MM.1S (cell line): ENCODE data around the gene SLC2A4RG.
A peak's percentile ranks its signal among the peaks of the same experiment; 100 is the strongest.

Source experiments
- DNase-seq: peaks from one replicate; pipeline ENCODE4 v3.0.0-alpha.2; 2015
- H2AFZ ChIP-seq: fragments of 300-600 bp; sonication (generic); 2 replicates; pipeline ENCODE4 v1.6.0; 2016; ENCODE audit warnings: antibody characterized with exemption, low read length
- H3F3A ChIP-seq: fragments of 300-600 bp; sonication (generic); 2 replicates; pipeline ENCODE4 v1.6.1; 2016; ENCODE audit warnings: mild to moderate bottlenecking, antibody characterized with exemption, low read length, moderate library complexity, mixed read lengths; ENCODE audit not compliant: insufficient read depth
- H3K27ac ChIP-seq: fragments of 300-600 bp; sonication (generic); 2 replicates; pipeline ENCODE4 v1.5.1; 2016; ENCODE audit warnings: mild to moderate bottlenecking, low read length
- H3K27me3 ChIP-seq: fragments of 300-600 bp; sonication (generic); replicated peaks from 2 replicates; pipeline ENCODE4 v1.6.0; 2016; ENCODE audit warnings: low read length; ENCODE audit not compliant: insufficient read depth
- H3K36me3 ChIP-seq: fragments of 300-600 bp; sonication (generic); replicated peaks from 2 replicates; pipeline ENCODE4 v1.6.1; 2016; ENCODE audit warnings: mild to moderate bottlenecking, low read length, mixed read lengths; ENCODE audit not compliant: insufficient read depth
- H3K4me1 ChIP-seq: fragments of 300-600 bp; sonication (generic); 2 replicates; pipeline ENCODE4 v1.6.1; 2016; ENCODE audit warnings: low read length, mixed read lengths
- H3K4me2 ChIP-seq: fragments of 300-600 bp; sonication (generic); 2 replicates; pipeline ENCODE4 v1.6.0; 2016; ENCODE audit warnings: low read depth, low read length
- H3K4me3 ChIP-seq: fragments of 300-600 bp; sonication (generic); 2 replicates; pipeline ENCODE4 v1.5.1; 2016; ENCODE audit warnings: low read length, mixed read lengths
- H3K79me2 ChIP-seq: fragments of 300-600 bp; sonication (generic); 2 replicates; pipeline ENCODE4 v1.6.1; 2016; ENCODE audit warnings: mixed run types, low read length, mixed read lengths
- H3K9ac ChIP-seq: fragments of 300-600 bp; sonication (generic); 2 replicates; pipeline ENCODE4 v1.6.1; 2016; ENCODE audit warnings: low read length, mixed read lengths
- H3K9me2 ChIP-seq: fragments of 300-600 bp; sonication (generic); replicated peaks from 2 replicates; pipeline ENCODE4 v1.6.1; 2016; ENCODE audit warnings: mild to moderate bottlenecking, low read length, mixed read lengths; ENCODE audit not compliant: insufficient read depth
- H3K9me3 ChIP-seq: fragments of 300-600 bp; sonication (generic); replicated peaks from 2 replicates; pipeline ENCODE4 v1.6.1; 2016; ENCODE audit warnings: mild to moderate bottlenecking, low read length, mixed read lengths; ENCODE audit not compliant: insufficient read depth
- H4K20me1 ChIP-seq: fragments of 300-600 bp; sonication (generic); 2 replicates; pipeline ENCODE4 v1.6.1; 2016; ENCODE audit warnings: mild to moderate bottlenecking, low read length, moderate library complexity, mixed read lengths; ENCODE audit not compliant: insufficient read depth
- EZH2 ChIP-seq: fragments of 300-600 bp; sonication (generic); optimal IDR thresholded peaks from 2 replicates; pipeline ENCODE3; 2017; ENCODE audit warnings: low read depth, mild to moderate bottlenecking, antibody characterized with exemption, low read length, mixed read lengths
- EZH2phosphoT487 ChIP-seq: fragments of 300-600 bp; sonication (generic); IDR thresholded peaks from 2 replicates; pipeline ENCODE4 v1.6.1; 2018; ENCODE audit warnings: antibody characterized with exemption, low read length
- TF ChIP-seq, protein P1 (sequence below): fragments of 300-600 bp; sonication (generic); IDR thresholded peaks from 2 replicates; pipeline ENCODE4 v1.5.1; 2016; ENCODE audit warnings: antibody characterized with exemption, low read length, mixed read lengths

SLC2A4RG gene

DNA sequence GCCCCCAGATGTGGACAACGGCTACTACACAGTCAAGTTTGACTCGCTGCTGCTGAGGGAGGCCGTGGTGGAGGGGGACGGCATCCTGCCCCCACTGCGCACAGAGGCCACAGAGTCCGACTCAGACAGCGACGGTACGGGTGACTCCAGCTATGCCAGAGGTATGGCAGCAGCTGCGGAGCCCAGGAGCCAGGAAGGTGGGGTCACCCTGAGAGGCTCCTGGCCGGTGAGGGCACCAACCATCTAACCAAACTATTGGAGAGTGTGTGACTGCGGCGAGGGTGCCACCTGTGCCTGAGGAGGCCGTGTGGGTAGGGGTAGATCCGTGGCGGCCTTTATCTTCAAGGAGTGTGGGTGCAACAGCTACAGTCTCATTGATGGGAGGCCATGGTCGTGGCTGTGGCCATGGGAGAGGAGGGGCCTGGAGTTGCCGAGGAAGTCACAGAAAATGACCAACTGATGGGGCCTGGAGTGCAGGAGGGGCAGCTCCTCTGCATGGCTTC is 5.9 kb upstream of the SLC2A4RG start:
- H3K79me2 ChIP-seq = peaks cover 66% of the 10 kb centered on the region
- H3K9me2 ChIP-seq = no peaks in the 10 kb centered on the region
- no peak overlapping the region for H3K27ac ChIP-seq
- no peak overlapping the region for H3K9ac ChIP-seq
- no peaks in the 10 kb centered on the region for H3K27me3 ChIP-seq
- no peak for DNase-seq
- no peaks in the 10 kb centered on the region for H3K36me3 ChIP-seq
- TF ChIP-seq, protein P1, sequence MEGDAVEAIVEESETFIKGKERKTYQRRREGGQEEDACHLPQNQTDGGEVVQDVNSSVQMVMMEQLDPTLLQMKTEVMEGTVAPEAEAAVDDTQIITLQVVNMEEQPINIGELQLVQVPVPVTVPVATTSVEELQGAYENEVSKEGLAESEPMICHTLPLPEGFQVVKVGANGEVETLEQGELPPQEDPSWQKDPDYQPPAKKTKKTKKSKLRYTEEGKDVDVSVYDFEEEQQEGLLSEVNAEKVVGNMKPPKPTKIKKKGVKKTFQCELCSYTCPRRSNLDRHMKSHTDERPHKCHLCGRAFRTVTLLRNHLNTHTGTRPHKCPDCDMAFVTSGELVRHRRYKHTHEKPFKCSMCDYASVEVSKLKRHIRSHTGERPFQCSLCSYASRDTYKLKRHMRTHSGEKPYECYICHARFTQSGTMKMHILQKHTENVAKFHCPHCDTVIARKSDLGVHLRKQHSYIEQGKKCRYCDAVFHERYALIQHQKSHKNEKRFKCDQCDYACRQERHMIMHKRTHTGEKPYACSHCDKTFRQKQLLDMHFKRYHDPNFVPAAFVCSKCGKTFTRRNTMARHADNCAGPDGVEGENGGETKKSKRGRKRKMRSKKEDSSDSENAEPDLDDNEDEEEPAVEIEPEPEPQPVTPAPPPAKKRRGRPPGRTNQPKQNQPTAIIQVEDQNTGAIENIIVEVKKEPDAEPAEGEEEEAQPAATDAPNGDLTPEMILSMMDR = no peak
- TF ChIP-seq EZH2phosphoT487 = no peak
- no peak for TF ChIP-seq EZH2
- no peak overlapping the region for H3K4me3 ChIP-seq
- H3K4me2 ChIP-seq = no peak overlapping the region
- peaks cover 50% of the 10 kb centered on the region for H3K4me1 ChIP-seq
- no peaks in the 10 kb centered on the region for H3K9me3 ChIP-seq
- H4K20me1 ChIP-seq = no peaks in the 10 kb centered on the region
- H2AFZ ChIP-seq = no peak overlapping the region
- peaks cover 49% of the 10 kb centered on the region for H3F3A ChIP-seq

DNA sequence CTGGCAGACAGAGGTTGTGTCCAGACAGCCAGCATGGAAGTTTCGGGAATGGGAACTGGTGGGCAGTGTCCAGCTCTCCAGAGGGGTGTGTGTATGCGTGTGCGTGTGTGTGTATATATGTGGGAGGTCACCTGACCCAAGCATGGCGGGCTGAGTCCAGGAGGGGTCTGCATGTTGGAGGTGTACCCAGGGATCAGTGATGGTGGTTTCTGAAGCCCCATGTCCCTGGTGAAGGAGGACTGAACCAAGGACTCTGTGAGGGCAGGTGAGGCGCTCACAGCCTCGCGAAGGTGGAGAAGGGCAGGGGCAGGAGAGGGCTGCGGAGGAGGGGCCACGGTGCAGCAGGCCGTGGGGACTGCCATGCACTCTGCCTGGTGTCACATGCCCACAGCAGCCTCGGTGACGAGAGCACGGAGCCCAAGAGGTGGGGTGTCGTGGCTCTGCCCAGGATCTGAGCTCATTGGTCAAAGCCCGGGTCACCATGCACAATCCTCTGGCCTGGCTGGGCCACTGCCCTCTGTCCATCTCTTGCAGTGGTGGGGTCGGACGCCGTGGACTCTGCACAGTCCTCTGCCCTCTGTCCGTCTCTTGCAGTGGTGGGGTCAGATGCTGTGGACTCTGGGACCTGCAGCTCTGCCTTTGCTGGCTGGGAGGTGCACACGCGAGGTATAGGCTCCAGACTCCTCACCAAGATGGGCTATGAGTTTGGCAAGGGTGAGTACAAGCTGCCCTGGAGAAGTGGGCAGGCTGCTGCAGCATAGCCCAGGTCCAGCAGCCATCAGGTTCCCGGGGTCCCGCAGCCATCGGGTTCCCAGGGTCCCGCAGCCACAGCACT is 5.2 kb upstream of the SLC2A4RG start:
- no peaks in the 10 kb centered on the region for H3K27me3 ChIP-seq
- H3K4me1 ChIP-seq = peaks cover 43% of the 10 kb centered on the region
- no peak for DNase-seq
- no peak overlapping the region for H2AFZ ChIP-seq
- H3F3A ChIP-seq = peaks cover 44% of the 10 kb centered on the region
- peaks cover 72% of the 10 kb centered on the region for H3K79me2 ChIP-seq
- H3K4me2 ChIP-seq = no peak overlapping the region
- no peaks in the 10 kb centered on the region for H3K36me3 ChIP-seq
- no peaks in the 10 kb centered on the region for H3K9me2 ChIP-seq
- no peak overlapping the region for H3K9ac ChIP-seq
- no peaks in the 10 kb centered on the region for H4K20me1 ChIP-seq
- no peaks in the 10 kb centered on the region for H3K9me3 ChIP-seq
- TF ChIP-seq EZH2 = no peak
- no peak for TF ChIP-seq EZH2phosphoT487
- TF ChIP-seq, protein P1 = no peak
- no peak overlapping the region for H3K4me3 ChIP-seq
- no peak overlapping the region for H3K27ac ChIP-seq

DNA sequence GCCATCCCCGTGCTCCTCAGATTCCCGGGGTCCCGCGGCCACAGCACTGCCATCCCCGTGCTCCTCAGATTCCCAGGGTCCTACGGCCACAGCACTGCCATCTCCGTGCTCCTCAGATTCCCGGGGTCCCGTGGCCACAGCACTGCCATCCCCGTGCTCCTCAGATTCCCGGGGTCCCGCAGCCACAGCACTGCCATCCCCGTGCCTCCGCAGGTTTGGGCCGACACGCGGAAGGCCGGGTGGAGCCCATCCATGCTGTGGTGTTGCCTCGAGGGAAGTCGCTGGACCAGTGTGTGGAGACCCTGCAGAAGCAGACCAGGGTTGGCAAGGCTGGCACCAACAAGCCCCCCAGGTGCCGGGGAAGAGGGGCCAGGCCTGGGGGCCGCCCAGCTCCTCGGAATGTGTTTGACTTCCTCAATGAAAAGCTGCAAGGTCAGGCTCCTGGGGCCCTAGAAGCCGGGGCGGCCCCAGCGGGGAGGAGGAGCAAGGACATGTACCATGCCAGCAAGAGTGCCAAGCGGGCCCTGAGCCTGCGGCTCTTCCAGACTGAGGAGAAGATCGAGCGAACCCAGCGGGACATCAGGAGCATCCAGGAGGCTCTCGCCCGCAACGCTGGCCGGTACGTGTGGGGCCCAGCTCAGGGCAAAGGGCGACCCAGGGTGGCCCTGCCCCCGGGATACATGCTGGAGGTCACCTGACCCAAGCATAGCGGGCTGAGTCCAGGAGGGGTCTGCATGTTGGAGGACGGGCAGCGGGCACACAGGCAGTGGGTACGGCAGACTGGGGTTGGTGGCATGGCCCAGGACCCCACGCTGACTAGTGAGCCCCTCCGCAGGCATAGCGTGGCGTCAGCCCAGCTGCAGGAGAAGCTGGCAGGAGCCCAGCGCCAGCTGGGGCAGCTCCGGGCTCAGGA is 4.4 kb upstream of the SLC2A4RG start:
- Histone ChIP-seq H4K20me1 (no peaks in the 10 kb centered on the region), H3F3A (peaks cover 35% of the 10 kb centered on the region), H3K9ac (peak overlapping the region; percentile 88; the same call in 1 of the 2 replicates), H3K36me3 (no peaks in the 10 kb centered on the region), H3K9me2 (no peaks in the 10 kb centered on the region), H3K4me1 (peaks cover 35% of the 10 kb centered on the region), H3K4me3 (no peak overlapping the region; the same call in 1 of the 2 replicates), H3K27ac (peak overlapping the region; percentile 93; the same call in 1 of the 2 replicates), H3K27me3 (no peaks in the 10 kb centered on the region), H3K9me3 (no peaks in the 10 kb centered on the region), H3K4me2 (peak overlapping the region; percentile 94; the same call in 1 of the 2 replicates), H3K79me2 (peaks cover 72% of the 10 kb centered on the region), H2AFZ (no peak overlapping the region)
- TF ChIP-seq, protein P1 = no peak
- no peak for TF ChIP-seq EZH2phosphoT487
- DNase-seq = no peak
